K562 (cell line): ENCODE measurements around the gene RAB6A. TPM values are rescaled to one million over a fixed set of nuclear protein-coding genes. Genes with fewer than 3 reads are reported as not detected.

Experiments
- ARID1B ChIP-seq: fragments of 450-650 bp; IDR thresholded peaks from 2 replicates; pipeline ENCODE4 v1.6.1; 2016; ENCODE audit warnings: antibody characterized with exemption, mild to moderate bottlenecking, inconsistent platforms
- BCOR ChIP-seq: fragments of 450-650 bp; IDR thresholded peaks from 2 replicates; pipeline ENCODE4 v1.6.1; 2016
- CAMTA2 ChIP-seq: fragments of 250-450 bp; sonication (Bioruptor Pico); conservative IDR thresholded peaks from 2 replicates; pipeline ENCODE4 v1.5.1; 2022
- CTBP1 ChIP-seq: fragments of 450-650 bp; IDR thresholded peaks from 2 replicates; pipeline ENCODE4 v1.6.1; 2016; ENCODE audit warnings: borderline replicate concordance
- DMBX1 ChIP-seq: fragments of 250-450 bp; sonication (Bioruptor Pico); IDR thresholded peaks from 2 replicates; pipeline ENCODE4 v1.8.0; 2022; ENCODE audit warnings: inconsistent platforms, mild to moderate bottlenecking, moderate library complexity, borderline replicate concordance
- EP300 ChIP-seq: IDR thresholded peaks from 2 replicates; pipeline ENCODE4 v1.6.1; 2012; ENCODE audit warnings: low read length, improper control_type of control experiment
- EP400 ChIP-seq: fragments of 450-650 bp; IDR thresholded peaks from 2 replicates; pipeline ENCODE4 v1.6.1; 2017; ENCODE audit warnings: antibody characterized with exemption, mild to moderate bottlenecking, moderate library complexity
- KLF6 ChIP-seq: fragments of 250-450 bp; sonication (Bioruptor Pico); IDR thresholded peaks from 2 replicates; pipeline ENCODE4 v1.4.0; 2020; ENCODE audit warnings: mild to moderate bottlenecking, moderate library complexity, borderline replicate concordance
- MIER1 ChIP-seq: fragments of 450-650 bp; IDR thresholded peaks from 2 replicates; pipeline ENCODE4 v1.6.1; 2016; ENCODE audit warnings: antibody characterized with exemption, mild to moderate bottlenecking, low read depth
- NFE2L1 ChIP-seq: fragments of 450-650 bp; IDR thresholded peaks from 2 replicates; pipeline ENCODE4 v1.6.1; 2016; ENCODE audit warnings: missing genetic modification characterization, low read depth, mild to moderate bottlenecking, missing compliant biosample characterization, moderate library complexity, borderline replicate concordance
- NFYB ChIP-seq: IDR thresholded peaks from 2 replicates; pipeline ENCODE4 v1.6.1; 2011; ENCODE audit warnings: mild to moderate bottlenecking, moderate library complexity; ENCODE audit not compliant: insufficient read length; ENCODE audit errors: extremely low read depth
- NR2C1 ChIP-seq, 2 experiments: fragments of 450-650 bp; IDR thresholded peaks; 2 replicates each; pipeline ENCODE4 v1.6.1; 2017; ENCODE audit warnings: mild to moderate bottlenecking in 2 of 2, antibody characterized with exemption in 1 of 2, inconsistent platforms in 1 of 2, missing compliant biosample characterization in 1 of 2, missing genetic modification characterization in 1 of 2
- PURB ChIP-seq: sonication (generic); formaldehyde crosslinking; IDR thresholded peaks from 2 replicates; pipeline ENCODE4 v1.9.0; 2021; ENCODE audit warnings: low read depth, mild to moderate bottlenecking, missing genetic modification reagents
- SMAD1 ChIP-seq: fragments of 150-350 bp; IDR thresholded peaks from 2 replicates; pipeline ENCODE4 v1.6.1; 2014; ENCODE audit warnings: low read length, low read depth; ENCODE audit not compliant: partially characterized antibody
- TAL1 ChIP-seq: fragments of 450-650 bp; IDR thresholded peaks from 2 replicates; pipeline ENCODE4 v1.6.1; 2016; ENCODE audit warnings: mild to moderate bottlenecking
- TCF7 ChIP-seq: sonication (generic); IDR thresholded peaks from 2 replicates; pipeline ENCODE4 v1.6.1; 2016; ENCODE audit warnings: antibody characterized with exemption, borderline replicate concordance
- TFE3 ChIP-seq: fragments of 450-650 bp; formaldehyde crosslinking; IDR thresholded peaks from 2 replicates; pipeline ENCODE4 v1.4.0; 2020; ENCODE audit warnings: mild to moderate bottlenecking, mixed read lengths
- XRCC4 ChIP-seq: IDR thresholded peaks from one replicate; pipeline ENCODE4 v1.6.1; 2011; ENCODE audit not compliant: insufficient read depth, insufficient read length; ENCODE audit errors: extremely low read depth
- ZBTB17 ChIP-seq: fragments of 450-650 bp; formaldehyde crosslinking; IDR thresholded peaks from 2 replicates; pipeline ENCODE4 v1.4.0; 2020; ENCODE audit warnings: mild to moderate bottlenecking
- ZMIZ1 ChIP-seq, 2 experiments: fragments of 150-350 bp in 1 of 2; IDR thresholded peaks; 2 replicates each; pipeline ENCODE4 v1.6.1; 2012 to 2016; ENCODE audit warnings: low read depth in 2 of 2, low read length in 2 of 2, mild to moderate bottlenecking in 1 of 2, moderate library complexity in 1 of 2
- ZNF133 ChIP-seq: fragments of 250-450 bp; sonication (Bioruptor Pico); IDR thresholded peaks from 2 replicates; pipeline ENCODE4 v1.4.0; 2020; ENCODE audit warnings: mild to moderate bottlenecking
- ZNF217 ChIP-seq: sonication (generic); formaldehyde crosslinking; IDR thresholded peaks from 2 replicates; pipeline ENCODE4 v1.8.0; 2022; ENCODE audit warnings: mild to moderate bottlenecking, missing genetic modification reagents
- ZNF232 ChIP-seq: sonication (generic); formaldehyde crosslinking; IDR thresholded peaks from 2 replicates; pipeline ENCODE4 v1.8.0; 2022; ENCODE audit warnings: mild to moderate bottlenecking, missing genetic modification reagents
- ZNF830 ChIP-seq: fragments of 250-450 bp; sonication (Bioruptor Pico); IDR thresholded peaks from 2 replicates; pipeline ENCODE4 v1.5.0; 2021; ENCODE audit warnings: mild to moderate bottlenecking
- ZZZ3 ChIP-seq: fragments of 450-650 bp; IDR thresholded peaks from 2 replicates; pipeline ENCODE4 v1.6.1; 2016; ENCODE audit warnings: antibody characterized with exemption, mild to moderate bottlenecking, moderate library complexity
- polyA plus RNA-seq, 8 experiments: library from polyadenylated mRNA; depleted of rRNA in 4 of 8; stranded (reverse) in 5 of 8; unstranded in 3 of 8; fragments of >200 nt; fragmentation: Nextera tagmentation in 2 of 8; fragmentation: Illumina TruSeq in 1 of 8; extraction: Ambion mirVana in 2 of 8; extraction: Trizol in 1 of 8; gene quantifications; 2 replicates each; pipeline versions ENCODE4 v1.2.1 to v1.2.3, GENCODE V29; 2011 to 2014; ENCODE audit warnings: inconsistent platforms in 1 of 8, missing spikeins in 1 of 8
- total RNA-seq, 7 experiments: library from RNA; depleted of rRNA in 6 of 7; stranded (reverse); fragments of >200 nt in 6 of 7; fragmentation: Illumina TruSeq in 2 of 7; extraction: Trizol in 2 of 7; gene quantifications; 2 replicates each; pipeline versions ENCODE4 v1.2.1 to v1.2.3, GENCODE V29; 2011 to 2021; ENCODE audit warnings: low replicate concordance in 1 of 7

The RAB6A gene
- total and polyA plus RNA-seq, 9 of the 15 experiments (the other 6 are each of a cell fraction or from before 2014, with no cell fraction given): 14.0 to 95.3 (median 45.4) TPM

DNA sequence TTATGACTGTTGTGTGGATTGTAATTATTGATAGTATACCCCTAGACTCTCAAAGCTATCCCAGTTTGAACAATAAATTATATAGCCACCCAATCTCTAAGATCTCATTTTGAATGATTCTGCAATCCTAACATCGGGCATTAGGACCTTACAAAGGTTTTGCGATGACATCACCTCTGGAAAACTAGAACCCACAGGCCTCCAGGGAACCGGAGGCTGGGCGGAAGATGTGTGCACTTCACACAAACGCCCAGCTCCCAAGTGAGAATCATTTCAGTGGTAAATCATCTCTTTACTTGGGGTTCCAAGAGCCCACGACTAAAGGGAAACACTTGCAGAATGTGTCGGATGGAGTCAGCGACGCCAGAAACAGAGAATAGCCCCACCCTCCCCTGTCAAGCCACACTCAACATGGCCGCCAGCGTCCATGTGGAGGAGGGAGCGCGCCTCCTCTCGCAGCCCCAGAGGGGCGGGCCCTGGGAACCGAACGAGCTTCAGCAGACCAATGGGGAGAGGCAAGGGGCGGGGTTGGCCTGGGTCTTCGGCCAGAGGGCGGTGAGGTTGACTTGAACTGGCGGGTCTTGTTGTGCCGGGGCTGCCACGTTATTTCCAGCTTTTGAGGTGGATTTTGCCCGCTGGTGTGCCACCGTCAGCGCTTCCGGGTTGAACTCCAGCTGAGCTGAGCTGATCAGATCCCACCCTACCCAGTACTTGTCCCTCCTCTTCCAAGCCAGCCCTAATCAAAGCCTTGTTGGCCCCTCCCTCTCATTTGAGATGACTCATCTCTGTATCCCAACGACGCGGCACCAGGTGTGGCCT is 18.4 kb upstream of the RAB6A start (continued):
- TF ChIP-seq NR2C1 (IDR thresholded peaks at IDR 0.05) (peak; percentile 56; the same call in 1 of the 2 replicates), NR2C1 (tag; IDR thresholded peaks at IDR 0.05) (peak; percentile 65; the same call in 1 of the 2 replicates), EP400 (peak; percentile 98), ZNF217 (CRISPR knock-in tag) (no peak), SMAD1 (no peak), BCOR (no peak), MIER1 (no peak), TFE3 (CRISPR knock-in tag) (no peak), ZNF830 (CRISPR knock-in tag) (no peak), XRCC4 (no peak), NFYB (peak; percentile 17), PURB (CRISPR knock-in tag) (no peak), ZNF133 (CRISPR knock-in tag) (no peak), ZNF232 (no peak), ZMIZ1 (IDR thresholded peaks at IDR 0.05; ENCODE audit: low read depth in 2 of 2, low read length in 2 of 2) (no peak; a peak in 1 of 4 replicates), TAL1 (peak; percentile 16; the same call in 1 of the 2 replicates), NFE2L1 (tag) (no peak), EP300 (peak; percentile 23), ZBTB17 (CRISPR knock-in tag) (no peak; the same call in 1 of the 2 replicates), DMBX1 (no peak), CTBP1 (peak; percentile 77), ZZZ3 (no peak), TCF7 (no peak), ARID1B (peak; percentile 63), KLF6 (CRISPR knock-in tag) (peak; percentile 75; the same call in 1 of the 2 replicates), CAMTA2 (CRISPR knock-in tag) (no peak)
